ENCODE results near the gene MORC2. TPM values are rescaled to one million over a fixed set of nuclear protein-coding genes. Genes with fewer than 3 reads are reported as not detected.

Gene MORC2
- total and polyA plus RNA-seq, 4 donors: 4.2 to 12.0 (median 9.8) TPM

DNA sequence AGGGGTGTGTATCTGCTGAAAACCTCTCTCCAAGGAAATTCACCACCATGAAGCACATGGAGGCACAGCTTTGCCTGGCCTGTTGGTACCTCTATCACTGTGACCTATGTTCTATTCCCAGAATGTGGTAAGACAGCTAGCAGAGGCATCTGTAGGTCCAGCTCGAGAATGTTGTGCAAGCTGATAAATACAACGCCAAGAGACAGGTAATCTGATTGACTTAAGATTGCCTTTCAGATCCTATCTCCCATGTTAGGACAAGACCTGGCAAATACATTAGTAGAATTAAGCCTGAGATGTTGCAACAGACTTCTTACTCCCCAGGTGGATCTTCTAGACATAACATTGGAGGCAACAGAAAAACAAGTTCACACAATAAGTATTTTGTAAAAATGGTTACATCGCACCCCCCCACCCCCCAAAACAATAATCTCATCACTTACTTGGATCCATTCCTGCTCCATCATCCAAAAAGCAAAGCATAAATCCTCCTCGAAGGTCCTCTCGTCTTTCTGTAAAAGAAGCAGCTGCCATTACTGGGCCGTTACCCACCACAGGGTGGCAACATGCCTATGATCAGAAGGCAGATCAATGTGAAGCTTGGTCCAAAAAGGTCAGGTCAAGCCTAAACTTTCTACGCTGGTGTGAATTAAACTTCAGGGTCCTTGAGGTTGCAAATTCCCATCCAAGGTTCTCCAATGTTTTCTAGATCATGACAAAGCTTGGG lies 18.5 kb downstream of the MORC2 start:
- Histone ChIP-seq H3K36me3 (ENCODE audit: control insufficient read depth in 4 of 4, insufficient read depth in 3 of 4, low read depth in 1 of 4, low read length in 3 of 4) (peaks cover 11 to 62% (median 39%) of the 10 kb centered on the region in 4 donors), H3K27ac (ENCODE audit: low read depth in 1 of 2, low read length in 2 of 2) (no peak overlapping the region)

DNA sequence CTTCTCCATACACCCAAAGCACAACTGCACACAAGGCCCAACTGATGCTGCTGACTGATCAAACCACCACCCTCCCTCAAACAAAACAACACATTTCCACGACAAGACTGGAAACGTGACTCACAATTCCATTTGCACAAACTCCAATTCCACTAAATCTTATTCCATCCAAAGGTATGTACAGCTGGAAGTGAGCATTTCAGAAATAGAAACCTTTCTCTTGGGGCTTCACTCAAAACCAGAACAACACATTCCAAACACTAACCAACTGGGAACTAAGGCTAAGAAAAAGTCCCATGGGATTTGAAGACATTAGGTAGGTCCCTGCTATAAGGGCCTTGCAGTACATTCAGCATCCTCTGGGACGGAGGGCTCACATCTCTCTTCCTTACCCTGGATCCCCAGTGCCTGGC lies 19.6 kb downstream of the MORC2 start:
- Histone ChIP-seq H3K27ac (ENCODE audit: low read depth in 1 of 2, low read length in 2 of 2) (no peak overlapping the region), H3K4me3 (ENCODE audit: low read depth in 1 of 3, low read length in 3 of 3) (no peak overlapping the region), H3K9me3 (ENCODE audit: control insufficient read depth in 4 of 4, low read length in 3 of 4) (no peaks in the 10 kb centered on the region), H3K36me3 (ENCODE audit: control insufficient read depth in 4 of 4, insufficient read depth in 3 of 4, low read depth in 1 of 4, low read length in 3 of 4) (peaks cover 8 to 68% (median 47%) of the 10 kb centered on the region in 4 donors), H3K9ac (ENCODE audit: low read depth in 1 of 2, low read length in 2 of 2) (no peak overlapping the region), H3K27me3 (ENCODE audit: control insufficient read depth in 4 of 4, insufficient read depth in 4 of 4, low read length in 3 of 4) (no peaks in the 10 kb centered on the region), H3K4me1 (ENCODE audit: control insufficient read depth in 4 of 4, insufficient read depth in 4 of 4, low read length in 3 of 4) (no peaks in the 10 kb centered on the region)
- 87% methylated on average over 3 of the region's 3 CpGs for WGBS
- TF ChIP-seq HNF4G (IDR thresholded peaks at IDR 0.05): no peak
- no peak for DNase-seq (ENCODE audit: low spot score)

More for the DNA sequence above, 18.5 kb downstream of the MORC2 start:
- no peak for TF ChIP-seq EGR1 (IDR thresholded peaks at IDR 0.05; ENCODE audit: low read depth in 2 of 2)
- TF ChIP-seq RAD21 (IDR thresholded peaks at IDR 0.05): peak; percentile 25 to 56
- DNase-seq (ENCODE audit: low spot score): no peak
- no peaks in the 10 kb centered on the region for H3K4me1 ChIP-seq (ENCODE audit: control insufficient read depth in 4 of 4, insufficient read depth in 4 of 4, low read length in 3 of 4)
- no peak overlapping the region for H3K9ac ChIP-seq (ENCODE audit: low read depth in 1 of 2, low read length in 2 of 2)
- no peaks in the 10 kb centered on the region for H3K9me3 ChIP-seq (ENCODE audit: control insufficient read depth in 4 of 4, low read length in 3 of 4)
- no peaks in the 10 kb centered on the region for H3K27me3 ChIP-seq (ENCODE audit: control insufficient read depth in 4 of 4, insufficient read depth in 4 of 4, low read length in 3 of 4)
- H3K4me3 ChIP-seq (ENCODE audit: low read depth in 1 of 3, low read length in 3 of 3): no peak overlapping the region
- WGBS: 75% methylated on average over 7 of the region's 7 CpGs

DNA sequence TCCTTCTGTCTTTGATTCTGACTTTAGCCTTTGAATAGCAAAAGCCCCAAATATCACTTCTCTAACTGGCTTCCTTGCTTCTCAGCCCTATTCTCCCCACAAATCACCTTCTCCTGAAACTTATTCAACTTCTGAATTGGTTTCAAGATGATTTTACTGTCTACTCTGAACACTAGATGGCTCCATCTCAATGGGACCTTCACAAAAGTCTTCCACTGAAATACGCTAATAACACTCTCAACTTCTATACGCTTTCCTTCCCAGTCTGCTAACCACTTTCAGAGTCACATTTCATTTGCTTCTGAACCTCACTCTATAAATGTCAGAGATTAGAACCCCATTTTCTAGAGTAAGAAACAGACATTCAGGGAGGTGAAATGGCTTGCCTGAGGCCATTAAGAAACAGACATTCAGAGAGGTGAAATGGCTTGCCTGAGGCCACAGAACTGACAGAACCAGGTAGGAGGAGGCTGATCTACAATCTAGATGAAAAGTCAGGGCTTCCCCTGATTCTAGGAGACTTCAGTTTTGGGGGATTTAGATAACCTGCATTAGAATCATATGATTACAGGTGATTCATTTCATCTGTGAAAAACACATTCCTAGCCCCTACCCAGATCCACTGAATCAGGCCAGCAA lies 20.6 kb downstream of the MORC2 start:
- H3K9me3 ChIP-seq (ENCODE audit: control insufficient read depth in 4 of 4, low read length in 3 of 4): no peaks in the 10 kb centered on the region
- no peaks in the 10 kb centered on the region for H3K4me1 ChIP-seq (ENCODE audit: control insufficient read depth in 4 of 4, insufficient read depth in 4 of 4, low read length in 3 of 4)
- no peak for DNase-seq (ENCODE audit: low spot score)
- H3K27me3 ChIP-seq (ENCODE audit: control insufficient read depth in 4 of 4, insufficient read depth in 4 of 4, low read length in 3 of 4): no peaks in the 10 kb centered on the region
- peaks cover 4 to 67% (median 51%) of the 10 kb centered on the region in 4 donors for H3K36me3 ChIP-seq (ENCODE audit: control insufficient read depth in 4 of 4, insufficient read depth in 3 of 4, low read depth in 1 of 4, low read length in 3 of 4)
- no peak overlapping the region for H3K27ac ChIP-seq (ENCODE audit: low read depth in 1 of 2, low read length in 2 of 2)
- H3K4me3 ChIP-seq (ENCODE audit: low read depth in 1 of 3, low read length in 3 of 3): no peak overlapping the region
- WGBS: 49% methylated on average over 2 of the region's 2 CpGs
- TF ChIP-seq YY1 (IDR thresholded peaks at IDR 0.05) (no peak), CTCF (IDR thresholded peaks at IDR 0.05; ENCODE audit: low read depth, low read length, missing input control) (peak; percentile 52), RXRA (IDR thresholded peaks at IDR 0.05) (no peak), SP1 (IDR thresholded peaks at IDR 0.05) (no peak), ZBTB33 (IDR thresholded peaks at IDR 0.05) (no peak), HNF4A (conservative IDR thresholded peaks at IDR 0.05) (no peak), EGR1 (IDR thresholded peaks at IDR 0.05; ENCODE audit: low read depth in 2 of 2) (no peak), RAD21 (IDR thresholded peaks at IDR 0.05) (peak; percentile 85 to 89)
- TF ChIP-seq, protein P1, sequence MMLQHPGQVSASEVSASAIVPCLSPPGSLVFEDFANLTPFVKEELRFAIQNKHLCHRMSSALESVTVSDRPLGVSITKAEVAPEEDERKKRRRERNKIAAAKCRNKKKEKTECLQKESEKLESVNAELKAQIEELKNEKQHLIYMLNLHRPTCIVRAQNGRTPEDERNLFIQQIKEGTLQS (IDR thresholded peaks at IDR 0.05): no peak
- no peak overlapping the region for H3K9ac ChIP-seq (ENCODE audit: low read depth in 1 of 2, low read length in 2 of 2)
